ENCODE data around the gene KBTBD8.

The KBTBD8 gene

DNA sequence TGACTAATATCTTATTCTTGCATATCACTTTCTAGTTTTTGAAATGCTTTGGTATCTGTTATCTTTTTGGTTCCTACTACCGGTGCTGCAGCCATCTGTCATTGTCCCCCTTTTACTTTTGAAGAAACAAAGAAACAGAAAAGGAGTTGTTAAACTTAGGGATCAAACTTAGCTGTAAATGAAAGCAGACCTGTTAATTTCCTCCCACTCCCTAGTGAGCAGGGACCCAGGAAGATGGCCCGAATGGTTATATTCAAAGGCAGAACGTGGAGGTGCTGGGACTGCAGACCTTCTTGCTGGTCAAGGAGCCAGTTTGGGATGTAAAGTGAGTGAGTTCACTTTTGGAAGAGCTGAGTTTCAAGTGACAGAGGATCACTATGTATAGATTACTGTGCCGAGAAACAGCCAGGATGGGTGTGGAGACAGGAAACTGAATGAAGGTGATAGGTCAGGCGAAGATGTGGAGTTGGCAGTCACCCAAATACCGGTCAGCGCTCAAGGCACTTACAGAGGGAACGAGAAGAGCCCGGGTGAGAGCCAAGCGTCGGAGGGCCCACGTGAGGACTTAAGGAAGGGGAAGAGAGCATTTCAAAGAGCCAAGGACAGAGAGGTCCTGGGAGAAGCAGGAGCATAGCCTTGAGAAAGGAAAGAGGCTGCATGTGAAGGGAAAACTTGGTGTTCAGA lies 20.1 kb downstream of the KBTBD8 start:
- ChIA-PET CTCF (interaction anchor here (1.3 kb wide), 1 partner anchor 48 kb away, joined by 5 read pairs; no protein-coding TSS in a partner anchor), POLR2A (no interaction called here)
- H3K4me3 ChIP-seq (ENCODE audit: low read depth, low read length): no peak overlapping the region
- DNase-seq (ENCODE audit: low read depth, low spot score): no peak
- TF ChIP-seq, protein P1, sequence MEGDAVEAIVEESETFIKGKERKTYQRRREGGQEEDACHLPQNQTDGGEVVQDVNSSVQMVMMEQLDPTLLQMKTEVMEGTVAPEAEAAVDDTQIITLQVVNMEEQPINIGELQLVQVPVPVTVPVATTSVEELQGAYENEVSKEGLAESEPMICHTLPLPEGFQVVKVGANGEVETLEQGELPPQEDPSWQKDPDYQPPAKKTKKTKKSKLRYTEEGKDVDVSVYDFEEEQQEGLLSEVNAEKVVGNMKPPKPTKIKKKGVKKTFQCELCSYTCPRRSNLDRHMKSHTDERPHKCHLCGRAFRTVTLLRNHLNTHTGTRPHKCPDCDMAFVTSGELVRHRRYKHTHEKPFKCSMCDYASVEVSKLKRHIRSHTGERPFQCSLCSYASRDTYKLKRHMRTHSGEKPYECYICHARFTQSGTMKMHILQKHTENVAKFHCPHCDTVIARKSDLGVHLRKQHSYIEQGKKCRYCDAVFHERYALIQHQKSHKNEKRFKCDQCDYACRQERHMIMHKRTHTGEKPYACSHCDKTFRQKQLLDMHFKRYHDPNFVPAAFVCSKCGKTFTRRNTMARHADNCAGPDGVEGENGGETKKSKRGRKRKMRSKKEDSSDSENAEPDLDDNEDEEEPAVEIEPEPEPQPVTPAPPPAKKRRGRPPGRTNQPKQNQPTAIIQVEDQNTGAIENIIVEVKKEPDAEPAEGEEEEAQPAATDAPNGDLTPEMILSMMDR (IDR thresholded peaks at IDR 0.05; ENCODE audit: insufficient read depth, low read length, missing control alignments): no peak

- TF ChIP-seq, protein P1 (IDR thresholded peaks at IDR 0.05; ENCODE audit: insufficient read depth, low read length, missing control alignments): no peak
- POLR2A ChIA-PET: no interaction called here
- CTCF ChIA-PET: interaction anchor here (1.3 kb wide), 1 partner anchor 49 kb away, joined by 5 read pairs; no protein-coding TSS in a partner anchor
- no peak overlapping the region for H3K4me3 ChIP-seq (ENCODE audit: low read depth, low read length)
- DNase-seq (ENCODE audit: low read depth, low spot score): no peak
Observed at GRCh38 chr3:67018789-67019526, 20.9 kb downstream of the KBTBD8 start.

- no peak for DNase-seq (ENCODE audit: low read depth, low spot score)
- ChIA-PET POLR2A (no interaction called here), CTCF (no interaction called here)
- no peak overlapping the region for H3K4me3 ChIP-seq (ENCODE audit: low read depth, low read length)
- TF ChIP-seq, protein P1 (IDR thresholded peaks at IDR 0.05; ENCODE audit: insufficient read depth, low read length, missing control alignments): no peak
Observed at GRCh38 chr3:67028001-67028784, 30.1 kb downstream of the KBTBD8 start.

GRCh38 chr3:67030785-67031740 lies 33.0 kb downstream of the KBTBD8 start:
- CTCF ChIA-PET: no interaction called here
- H3K4me3 ChIP-seq (ENCODE audit: low read depth, low read length): no peak overlapping the region
- TF ChIP-seq, protein P1 (IDR thresholded peaks at IDR 0.05; ENCODE audit: insufficient read depth, low read length, missing control alignments): no peak
- POLR2A ChIA-PET: no interaction called here
- DNase-seq (ENCODE audit: low read depth, low spot score): no peak

DNA sequence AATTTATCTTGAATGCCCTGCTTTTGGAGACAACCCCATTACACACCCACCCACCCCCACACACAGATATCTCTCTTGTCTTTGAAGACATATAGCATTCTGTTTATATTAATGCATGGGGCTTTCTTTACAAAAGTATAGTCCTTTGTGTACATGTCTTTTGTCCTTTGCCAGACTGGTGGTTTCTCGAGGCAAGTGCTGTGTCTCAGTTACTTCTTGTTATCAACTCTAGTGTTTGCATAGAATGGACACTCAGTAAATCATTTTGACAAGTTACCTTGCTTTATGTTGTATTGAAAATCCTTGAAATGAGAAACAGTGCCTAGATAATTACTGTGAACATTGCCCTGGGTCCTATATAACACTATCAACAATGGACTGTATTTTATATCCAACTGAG lies 33.9 kb downstream of the KBTBD8 start:
- ChIA-PET CTCF (no interaction called here), POLR2A (no interaction called here)
- no peak overlapping the region for H3K4me3 ChIP-seq (ENCODE audit: low read depth, low read length)
- TF ChIP-seq, protein P1 (IDR thresholded peaks at IDR 0.05; ENCODE audit: insufficient read depth, low read length, missing control alignments): no peak
- no peak for DNase-seq (ENCODE audit: low read depth, low spot score)
